Posterior vena cava (tissue), 2 donors: ENCODE data around the gene TRAF6. TPM values are rescaled to one million over a fixed set of nuclear protein-coding genes. Genes with fewer than 3 reads are reported as not detected.

ENCODE experiments used
- DNase-seq: peaks from one replicate; pipeline ENCODE4 v3.0.0-alpha.2; 2020; ENCODE audit warnings: low spot score
- intact Hi-C, 2 donors: fragments of 100-400 bp; cut with DNase I; formaldehyde crosslinking; loops; one replicate each; pipeline versions ENCODE4 v1.14.1 to v1.14.2; 2022 to 2023
- total RNA-seq, 2 donors: library from RNA; stranded (reverse); fragmentation: NEBNext Ultra II Directional; extraction: Animal tissue kit (Norgen Biotek cat#: 25700); gene quantifications; one replicate each; pipeline ENCODE4 v1.2.1, GENCODE V29; 2021
- donor health status: DM: yes; HTN: yes; CAD: no.
- donor health status: DM: yes; HTN: yes; CAD: no.

Gene TRAF6
- total RNA-seq, 2 donors from 2014 or later, result 13.9 to 16.0 TPM

- DNase-seq, result no peak
- intact Hi-C loops, result no loop called here
Observed at GRCh38 chr11:36464720-36465119, 45.4 kb downstream of the TRAF6 start.

DNA sequence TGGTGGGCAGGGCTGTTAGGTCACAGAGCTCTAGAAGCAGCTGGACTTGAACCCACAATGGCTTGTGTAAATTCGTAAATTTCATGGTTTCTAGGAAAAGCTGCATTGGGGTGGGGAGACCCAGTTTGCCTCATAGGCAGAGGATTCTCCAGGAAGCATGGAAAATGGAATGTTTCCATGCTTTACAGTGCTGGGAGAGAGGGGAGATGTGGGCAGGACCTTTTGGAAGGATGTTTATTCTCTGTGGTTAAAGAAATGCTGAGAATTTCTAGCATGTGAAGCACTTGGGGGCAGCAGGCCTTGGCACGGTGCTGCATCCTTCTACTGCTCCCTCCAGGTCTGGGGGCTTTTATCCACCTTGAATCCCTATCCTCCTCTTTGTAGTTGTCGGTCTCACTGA, 46.3 kb downstream of the TRAF6 start:
- DNase-seq, result no peak
- intact Hi-C loops, result no loop called here

DNA sequence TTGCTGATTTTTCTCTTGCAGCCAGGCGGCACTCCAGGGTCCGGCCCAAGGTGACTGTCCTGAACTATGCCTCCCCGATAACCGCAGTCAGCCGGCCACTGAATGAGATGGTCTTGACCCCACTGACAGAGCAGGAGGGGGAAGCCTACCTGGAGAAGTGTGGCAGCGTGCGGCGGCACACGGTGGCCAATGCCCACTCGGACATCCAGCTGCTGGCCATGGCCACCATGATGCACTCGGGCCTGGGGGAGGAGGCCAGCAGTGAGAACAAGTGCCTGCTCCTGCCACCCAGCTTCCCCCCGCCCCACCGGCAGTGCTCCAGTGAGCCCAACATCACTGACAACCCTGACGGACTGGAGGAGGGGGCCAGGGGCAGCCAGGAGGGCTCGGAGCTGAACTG, 47.8 kb downstream of the TRAF6 start:
- intact Hi-C loops, result no loop called here

DNA sequence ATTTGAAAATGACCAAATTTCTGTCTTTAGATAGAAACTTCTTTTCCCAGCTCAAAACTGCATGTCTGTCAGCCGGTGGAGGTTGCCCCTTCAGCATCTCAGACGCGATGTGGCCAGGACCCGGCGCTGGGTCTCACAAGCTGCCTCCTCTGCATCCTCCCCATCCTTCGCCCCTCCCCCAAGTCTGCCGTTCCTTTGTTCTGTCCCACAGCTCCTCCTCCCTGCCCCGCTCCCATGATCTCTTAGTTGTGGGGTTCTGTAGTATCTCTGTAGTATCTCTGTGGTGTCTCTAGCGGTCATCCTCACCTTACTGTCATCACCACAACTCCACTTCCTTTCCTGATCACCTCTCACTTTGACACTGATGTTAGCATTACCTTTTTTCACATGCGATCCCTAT, 49.9 kb downstream of the TRAF6 start:
- intact Hi-C loops, result no loop called here

More for the DNA sequence above, 47.8 kb downstream of the TRAF6 start:
- DNase-seq, result no peak

DNA sequence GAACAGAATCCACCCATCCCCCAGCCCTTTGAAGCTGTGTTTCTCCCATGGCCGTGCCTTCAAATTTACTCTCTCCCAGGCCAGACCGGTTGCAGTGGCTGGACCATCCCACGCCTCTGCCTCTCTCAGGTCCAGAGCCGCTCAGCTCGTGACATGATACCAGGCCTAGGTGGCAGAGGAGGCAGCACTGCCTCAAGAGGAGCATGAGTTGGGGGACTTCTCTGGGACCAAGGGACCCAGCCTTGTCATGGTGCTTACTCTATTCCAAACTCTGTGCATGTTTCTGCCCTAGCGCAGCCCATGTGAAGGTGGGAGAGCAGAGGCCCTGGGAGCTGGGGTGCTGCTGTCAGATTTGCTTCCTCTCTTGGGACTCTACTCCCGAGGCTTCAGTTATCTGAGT, 51.0 kb downstream of the TRAF6 start:
- intact Hi-C loops, result no loop called here
- no peak for DNase-seq

More for the DNA sequence above, 49.9 kb downstream of the TRAF6 start:
- DNase-seq, result no peak

GRCh38 chr11:36458129-36458915, 51.8 kb downstream of the TRAF6 start:
- DNase-seq, result no peak
- intact Hi-C loops, result no loop called here

DNA sequence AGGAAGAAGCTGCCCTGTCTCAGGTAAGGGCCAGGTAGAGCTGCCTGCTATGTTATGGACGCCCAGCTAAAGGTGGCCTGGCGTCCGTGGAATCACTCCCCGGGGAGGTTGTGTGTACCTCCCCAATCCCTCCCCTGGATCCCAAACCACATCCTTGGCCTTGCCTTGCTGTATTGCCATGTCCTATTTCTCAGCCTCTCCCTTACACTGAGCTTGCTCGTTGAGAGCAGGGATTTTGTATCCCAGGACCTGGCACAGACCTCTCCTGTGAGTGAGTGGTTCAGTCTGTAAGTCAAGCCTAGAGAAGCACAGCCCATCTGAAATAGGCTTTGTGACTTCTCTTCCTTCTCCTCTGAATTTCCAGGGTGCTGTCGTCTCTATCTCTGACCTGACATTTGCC, 53.9 kb downstream of the TRAF6 start:
- intact Hi-C loops, result no loop called here
- DNase-seq, result no peak

DNA sequence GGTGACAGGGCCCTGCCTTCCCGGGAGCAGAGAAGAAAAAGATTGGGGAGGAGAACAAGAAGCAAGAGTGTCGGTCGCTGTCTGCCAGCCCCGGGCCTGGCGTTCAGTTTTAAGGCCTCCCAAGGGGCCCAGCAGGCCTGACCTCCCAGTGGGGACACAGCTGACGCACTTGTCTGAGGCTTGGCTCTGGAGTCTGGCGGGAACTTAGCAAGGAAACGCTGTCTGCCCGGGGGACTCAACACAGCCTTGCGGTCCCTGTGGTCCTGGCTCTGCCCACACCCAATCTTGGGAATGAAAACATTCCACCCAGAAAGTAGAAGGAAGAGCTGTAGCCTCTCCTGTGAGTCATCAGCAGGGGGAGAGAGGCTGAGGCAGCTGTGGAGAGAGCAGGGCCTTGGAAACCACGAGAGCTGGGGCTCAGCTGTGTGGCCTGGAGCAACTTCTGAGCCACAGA, 54.4 kb downstream of the TRAF6 start:
- DNase-seq, result peak; percentile 94
- intact Hi-C loops, result no loop called here

- DNase-seq, result no peak
- intact Hi-C loops, result no loop called here
Observed at GRCh38 chr11:36454941-36455631, 55.0 kb downstream of the TRAF6 start.

- intact Hi-C loops, result no loop called here
- no peak for DNase-seq
Observed at GRCh38 chr11:36454551-36454940, 55.5 kb downstream of the TRAF6 start.

DNA sequence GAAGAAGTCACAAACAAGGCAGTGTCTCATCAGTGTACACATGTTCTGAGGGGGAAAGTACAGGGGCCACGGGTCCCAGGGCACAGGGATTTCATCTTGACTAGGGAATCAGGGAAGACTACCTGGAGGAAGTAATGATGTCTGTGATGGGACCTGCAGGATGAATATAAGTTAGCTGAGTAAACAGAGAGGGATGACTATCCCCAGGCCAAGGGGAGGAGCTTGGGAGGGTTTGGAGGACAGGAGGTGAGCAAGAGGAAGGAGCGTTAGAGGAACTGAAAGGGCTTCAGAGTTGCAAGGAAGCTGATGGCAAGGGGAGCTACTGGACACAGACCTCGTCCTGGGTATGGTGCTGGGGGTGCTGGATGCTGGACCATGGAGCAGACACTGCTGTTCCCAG, 56.4 kb downstream of the TRAF6 start:
- no peak for DNase-seq
- intact Hi-C loops, result no loop called here

DNA sequence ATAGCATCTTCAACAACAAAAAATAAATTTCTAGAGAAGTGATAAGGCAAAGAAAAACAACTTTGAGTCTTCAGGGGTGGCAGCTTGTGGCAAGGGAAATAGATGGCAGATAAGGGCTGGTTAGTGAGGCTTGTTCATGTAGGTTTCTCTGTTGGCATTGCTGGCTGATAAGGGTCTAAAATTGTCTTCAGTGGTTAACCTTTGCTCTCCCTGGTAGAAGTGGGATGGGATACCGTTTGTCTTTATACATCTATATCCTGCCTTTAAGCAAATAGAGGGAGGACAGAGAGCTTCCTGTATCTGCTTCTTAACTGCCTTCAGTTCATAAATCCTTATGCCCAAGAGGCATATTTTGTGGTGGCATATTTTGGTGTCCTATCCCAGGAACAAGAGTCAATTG, 57.1 kb downstream of the TRAF6 start:
- intact Hi-C loops, result no loop called here
- DNase-seq, result no peak

DNA sequence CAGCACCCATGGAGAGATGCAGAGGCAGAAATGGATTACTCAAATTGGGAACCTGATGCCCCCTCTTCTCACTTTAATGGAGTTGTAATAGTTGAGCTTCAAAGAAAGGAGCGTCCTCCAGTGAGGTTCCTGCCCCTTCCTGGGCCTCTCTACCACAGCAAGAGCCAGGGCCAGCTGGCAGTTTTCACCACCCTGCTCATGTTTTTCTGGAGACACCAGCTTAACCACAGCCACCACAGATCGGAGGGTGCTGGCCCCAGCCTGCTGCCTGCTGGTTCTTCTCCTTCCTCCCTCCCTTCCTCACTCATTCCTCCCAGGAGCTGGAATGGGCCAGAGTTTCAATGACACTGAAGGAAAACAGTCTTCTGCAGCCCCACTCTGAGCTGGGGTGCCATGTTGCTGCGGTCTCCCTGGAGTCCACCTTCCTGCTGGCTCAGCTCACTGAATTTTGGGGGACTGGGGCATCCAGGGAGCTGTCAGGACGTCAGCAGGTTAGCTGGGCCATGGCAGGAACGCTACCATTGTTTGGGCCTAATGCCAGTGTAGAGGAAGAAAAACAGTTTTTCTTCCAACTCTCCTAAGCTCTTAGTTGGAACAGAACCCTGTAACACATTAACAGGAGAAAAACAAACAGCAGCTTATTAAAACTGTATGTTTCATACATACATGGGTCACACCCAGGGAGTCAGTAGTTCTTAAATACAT, 57.7 kb downstream of the TRAF6 start:
- DNase-seq, result no peak
- intact Hi-C loops, result no loop called here

- DNase-seq, result no peak
- intact Hi-C loops, result no loop called here
Observed at GRCh38 chr11:36451681-36452080, 58.4 kb downstream of the TRAF6 start.

DNA sequence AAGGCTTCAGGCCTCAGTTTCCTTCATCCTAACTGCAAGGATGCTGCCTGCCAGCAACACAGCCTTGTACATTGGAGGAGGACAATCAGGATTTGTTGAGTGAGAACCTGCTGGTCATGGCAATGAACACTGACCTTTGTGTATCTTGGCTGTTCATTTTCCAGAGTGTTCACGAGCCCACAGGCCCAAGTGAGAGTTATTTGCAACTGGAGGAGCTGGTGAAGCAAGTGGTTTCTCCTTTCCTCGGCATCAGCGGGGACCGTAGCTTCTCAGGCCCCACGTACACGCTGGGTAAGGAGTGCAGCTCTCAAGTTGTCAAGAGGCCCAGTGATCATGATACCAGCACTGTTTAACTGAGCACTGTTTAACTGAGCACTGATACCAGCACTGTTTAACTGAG, 59.0 kb downstream of the TRAF6 start:
- DNase-seq, result no peak
- intact Hi-C loops, result no loop called here

DNA sequence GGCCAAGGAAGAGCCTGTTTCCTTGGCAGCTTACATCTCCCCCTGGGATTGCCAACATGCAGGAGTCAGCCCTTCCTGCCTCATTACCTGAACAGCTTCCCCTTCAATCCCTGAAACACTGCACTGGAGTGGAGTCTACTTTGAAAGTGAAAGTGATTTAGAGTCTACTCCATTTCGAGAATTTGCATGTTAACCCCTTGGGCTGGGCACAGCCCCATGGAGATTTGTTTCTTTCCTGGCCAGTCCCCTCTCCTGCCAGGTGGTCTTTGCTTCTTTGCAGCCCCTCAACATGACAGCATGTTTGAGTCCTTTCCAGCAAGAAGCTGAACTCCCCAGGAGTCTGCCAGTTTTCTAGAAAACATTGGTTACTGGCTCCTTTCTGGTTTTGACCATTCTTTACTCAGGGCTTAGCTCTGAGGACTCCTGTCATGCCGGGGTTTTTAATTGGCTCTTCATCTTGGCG, 59.9 kb downstream of the TRAF6 start:
- DNase-seq, result no peak
- intact Hi-C loops, result no loop called here

DNA sequence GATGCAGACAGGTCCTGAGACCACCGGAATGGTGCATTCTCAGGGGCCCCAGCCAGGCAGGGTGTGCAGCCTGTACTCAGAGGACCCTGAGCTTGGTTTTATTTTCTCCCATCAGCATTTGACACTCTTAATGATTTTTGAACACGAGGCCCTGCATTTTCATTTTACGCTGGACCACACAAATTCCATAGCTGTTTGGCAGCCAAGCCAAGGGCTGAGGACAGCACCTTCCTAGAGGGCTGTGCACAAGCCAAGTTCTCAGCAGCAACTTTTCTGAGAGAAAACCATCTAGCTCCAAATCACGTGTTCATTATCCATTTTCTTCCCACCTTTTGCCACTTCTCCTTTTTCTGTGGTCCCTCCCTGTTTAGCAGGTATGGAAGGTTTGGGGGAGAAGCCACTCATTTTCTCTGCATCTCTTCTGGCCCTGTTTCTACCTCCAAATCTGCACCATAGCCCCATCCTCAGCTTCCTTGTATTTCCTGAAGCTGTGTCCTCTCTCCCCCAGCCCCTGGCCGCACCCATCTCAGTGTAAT, 60.4 kb downstream of the TRAF6 start:
- intact Hi-C loops, result no loop called here
- no peak for DNase-seq

DNA sequence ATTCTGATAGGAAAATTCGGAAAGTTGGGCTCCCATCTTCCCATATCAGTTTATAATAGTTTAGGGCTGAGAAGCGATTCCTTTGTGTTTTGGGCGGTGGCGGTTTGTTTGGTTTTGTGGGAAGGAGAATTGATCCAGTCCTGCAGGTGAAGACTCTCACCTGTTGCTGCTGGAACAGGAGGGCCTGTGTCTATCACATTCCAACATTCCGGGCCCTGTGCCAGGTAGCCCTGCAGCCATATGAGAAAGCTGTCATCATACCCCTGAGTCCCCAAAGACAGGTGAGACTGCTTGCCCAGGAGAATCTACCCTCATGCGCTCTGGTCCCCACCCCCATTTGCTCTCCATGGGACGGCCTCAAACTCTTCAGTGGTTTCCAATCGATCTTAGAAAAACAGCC, 62.1 kb downstream of the TRAF6 start:
- intact Hi-C loops, result no loop called here
- no peak for DNase-seq

- intact Hi-C loops, result no loop called here
- DNase-seq, result no peak
Observed at GRCh38 chr11:36447514-36447913, 62.6 kb downstream of the TRAF6 start.

DNA sequence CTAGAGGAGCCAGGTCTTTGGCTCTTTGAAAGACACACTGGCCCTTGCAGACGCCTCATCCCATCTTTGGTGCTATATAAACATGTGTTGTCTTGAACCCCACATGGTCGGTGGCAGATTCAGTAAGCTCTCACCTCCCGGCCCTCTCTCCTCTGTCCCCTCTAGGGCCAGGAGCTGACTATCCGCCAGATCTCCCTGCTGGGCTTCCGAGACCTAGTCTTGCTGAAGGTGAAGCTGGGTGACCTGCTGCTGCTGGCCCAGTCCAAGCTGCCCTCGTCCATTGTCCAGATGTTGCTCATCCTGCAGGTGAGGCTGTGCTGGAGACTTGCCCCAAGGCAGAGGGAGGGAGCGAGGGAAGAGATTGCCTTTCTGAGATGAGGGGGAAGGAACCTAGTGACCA, 63.9 kb downstream of the TRAF6 start:
- intact Hi-C loops, result no loop called here

More for the DNA sequence above, 63.9 kb downstream of the TRAF6 start:
- no peak for DNase-seq
